Thoracic aorta (tissue), 2 donors: Measurements from ENCODE around the gene GGTA1. TPM values are rescaled to one million over a fixed set of nuclear protein-coding genes. Genes with fewer than 3 reads are reported as not detected.

ENCODE experiments used
- ATAC-seq: fragments of 150-250 bp; one replicate; pipeline ENCODE4 v1.8.0; 2017; ENCODE audit warnings: low read depth; ENCODE audit not compliant: insufficient number of reproducible peaks, low FRiP score
- DNase-seq: peaks from one replicate; pipeline ENCODE4 v3.0.0-alpha.2; 2020; ENCODE audit warnings: low spot score
- H3K27ac ChIP-seq, 2 donors: fragments of 200-600 bp; sonication (generic); 1 replicate in 1 of 2; 2 replicates in 1 of 2; pipeline ENCODE4 v1.5.1; 2016; ENCODE audit warnings: mild to moderate bottlenecking in 2 of 2, moderate library complexity in 2 of 2
- H3K27me3 ChIP-seq: fragments of 200-600 bp; sonication (generic); replicated peaks from 2 replicates; pipeline ENCODE4 v1.6.0; 2016; ENCODE audit warnings: mild to moderate bottlenecking; ENCODE audit not compliant: insufficient read depth
- H3K36me3 ChIP-seq: fragments of 200-600 bp; sonication (generic); one replicate; pipeline ENCODE4 v1.5.1; 2016
- H3K4me1 ChIP-seq, 2 donors: fragments of 200-600 bp; sonication (generic); 1 replicate in 1 of 2; 2 replicates in 1 of 2; pipeline versions ENCODE4 v1.5.1 to v1.6.0; 2016; ENCODE audit warnings: low read depth in 2 of 2, mild to moderate bottlenecking in 1 of 2; ENCODE audit not compliant: control insufficient read depth in 1 of 2
- H3K4me3 ChIP-seq: fragments of 200-600 bp; sonication (generic); 2 replicates; pipeline ENCODE4 v1.5.1; 2016; ENCODE audit warnings: mild to moderate bottlenecking
- H3K9me3 ChIP-seq: fragments of 200-600 bp; sonication (generic); 2 replicates; pipeline ENCODE4 v1.5.1; 2016
- CTCF ChIP-seq: fragments of 200-600 bp; sonication (generic); IDR thresholded peaks from one replicate; pipeline ENCODE4 v1.5.1; 2019; ENCODE audit warnings: antibody characterized with exemption
- total RNA-seq, 2 donors: library from RNA; depleted of rRNA; stranded (reverse); fragments of >200 nt; gene quantifications; one replicate each; pipeline versions ENCODE4 v1.1.0 to v1.2.3, GENCODE V29; 2016

GGTA1 gene
- total RNA-seq, 2 donors from 2014 or later: 55.1 to 102 TPM

- ATAC-seq (no peak), DNase-seq (no peak)
- peak; percentile 17 for TF ChIP-seq CTCF
- no peak overlapping the region for H3K4me3 ChIP-seq
- peaks cover 0 to 15% of the 10 kb centered on the region in 2 donors for H3K4me1 ChIP-seq
- no peaks in the 10 kb centered on the region for H3K36me3 ChIP-seq
- no peak overlapping the region for H3K27ac ChIP-seq
- H3K9me3 ChIP-seq: no peaks in the 10 kb centered on the region
- H3K27me3 ChIP-seq: no peaks in the 10 kb centered on the region
Observed at GRCh38 chr9:121445986-121446385, 53.7 kb downstream of the GGTA1 start.

GRCh38 chr9:121443981-121444380 lies 55.7 kb downstream of the GGTA1 start:
- no peak overlapping the region for H3K4me3 ChIP-seq
- TF ChIP-seq CTCF: no peak
- DNase-seq: no peak
- H3K9me3 ChIP-seq: no peaks in the 10 kb centered on the region
- H3K4me1 ChIP-seq: peaks cover 0 to 18% of the 10 kb centered on the region in 2 donors
- ATAC-seq: no peak
- H3K36me3 ChIP-seq: no peaks in the 10 kb centered on the region
- H3K27me3 ChIP-seq: no peaks in the 10 kb centered on the region
- H3K27ac ChIP-seq: no peak overlapping the region

- TF ChIP-seq CTCF: no peak
- Histone ChIP-seq H3K27ac (no peak overlapping the region), H3K4me3 (no peak overlapping the region), H3K27me3 (no peaks in the 10 kb centered on the region), H3K36me3 (no peaks in the 10 kb centered on the region), H3K4me1 (peaks cover 0 to 18% of the 10 kb centered on the region in 2 donors), H3K9me3 (no peaks in the 10 kb centered on the region)
- ATAC-seq (no peak), DNase-seq (no peak)
Observed at GRCh38 chr9:121441165-121441564, 58.5 kb downstream of the GGTA1 start.

GRCh38 chr9:121439711-121440664 lies 59.7 kb downstream of the GGTA1 start:
- H3K9me3 ChIP-seq: no peaks in the 10 kb centered on the region
- no peaks in the 10 kb centered on the region for H3K36me3 ChIP-seq
- H3K4me3 ChIP-seq: no peak overlapping the region
- peaks cover 0 to 18% of the 10 kb centered on the region in 2 donors for H3K4me1 ChIP-seq
- DNase-seq: no peak
- ATAC-seq: no peak
- H3K27ac ChIP-seq: no peak overlapping the region
- H3K27me3 ChIP-seq: no peaks in the 10 kb centered on the region
- TF ChIP-seq CTCF: peak; percentile 41

- TF ChIP-seq CTCF: no peak
- peaks cover 0 to 18% of the 10 kb centered on the region in 2 donors for H3K4me1 ChIP-seq
- ATAC-seq: no peak
- no peak overlapping the region for H3K27ac ChIP-seq
- no peak for DNase-seq
- no peaks in the 10 kb centered on the region for H3K27me3 ChIP-seq
- H3K36me3 ChIP-seq: no peaks in the 10 kb centered on the region
- H3K9me3 ChIP-seq: no peaks in the 10 kb centered on the region
- no peak overlapping the region for H3K4me3 ChIP-seq
Observed at GRCh38 chr9:121439016-121439415, 60.6 kb downstream of the GGTA1 start.
